ENCODE results near the gene GRIK1. TPM values are rescaled to one million over a fixed set of nuclear protein-coding genes. Genes with fewer than 3 reads are reported as not detected.

Gene GRIK1
- total RNA-seq, 1 donor from 2014 or later: not detected

DNA sequence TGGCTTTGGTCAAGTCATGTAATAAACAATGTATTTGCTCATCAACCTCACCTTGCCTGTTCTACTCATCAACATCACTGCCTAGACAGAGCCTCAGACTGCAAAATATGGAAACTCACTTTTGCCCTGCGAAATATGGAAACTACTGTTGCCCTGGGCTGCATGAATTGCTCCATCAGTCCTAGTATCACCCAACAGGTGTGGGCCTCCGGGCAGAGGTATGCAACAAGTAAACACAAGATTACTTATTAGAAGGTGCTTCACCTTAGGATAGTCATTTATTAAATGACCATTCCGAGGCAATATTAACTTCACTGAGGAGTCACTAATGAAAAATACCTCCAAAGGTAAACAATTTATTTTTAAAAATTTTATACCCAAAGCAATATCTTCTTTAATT lies 354.3 kb downstream of the GRIK1 start:
- H3K36me3 Mint-ChIP-seq (ENCODE audit: unreplicated experiment): no peaks in the 10 kb centered on the region
- no peak overlapping the region for H3K27ac Mint-ChIP-seq (ENCODE audit: unreplicated experiment)
- TF ChIP-seq, protein P1, sequence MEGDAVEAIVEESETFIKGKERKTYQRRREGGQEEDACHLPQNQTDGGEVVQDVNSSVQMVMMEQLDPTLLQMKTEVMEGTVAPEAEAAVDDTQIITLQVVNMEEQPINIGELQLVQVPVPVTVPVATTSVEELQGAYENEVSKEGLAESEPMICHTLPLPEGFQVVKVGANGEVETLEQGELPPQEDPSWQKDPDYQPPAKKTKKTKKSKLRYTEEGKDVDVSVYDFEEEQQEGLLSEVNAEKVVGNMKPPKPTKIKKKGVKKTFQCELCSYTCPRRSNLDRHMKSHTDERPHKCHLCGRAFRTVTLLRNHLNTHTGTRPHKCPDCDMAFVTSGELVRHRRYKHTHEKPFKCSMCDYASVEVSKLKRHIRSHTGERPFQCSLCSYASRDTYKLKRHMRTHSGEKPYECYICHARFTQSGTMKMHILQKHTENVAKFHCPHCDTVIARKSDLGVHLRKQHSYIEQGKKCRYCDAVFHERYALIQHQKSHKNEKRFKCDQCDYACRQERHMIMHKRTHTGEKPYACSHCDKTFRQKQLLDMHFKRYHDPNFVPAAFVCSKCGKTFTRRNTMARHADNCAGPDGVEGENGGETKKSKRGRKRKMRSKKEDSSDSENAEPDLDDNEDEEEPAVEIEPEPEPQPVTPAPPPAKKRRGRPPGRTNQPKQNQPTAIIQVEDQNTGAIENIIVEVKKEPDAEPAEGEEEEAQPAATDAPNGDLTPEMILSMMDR (IDR thresholded peaks at IDR 0.05): no peak
- H3K4me3 Mint-ChIP-seq (ENCODE audit: unreplicated experiment): no peak overlapping the region
- DNase-seq (ENCODE audit: extremely low spot score, unreplicated experiment): no peak
- H3K4me1 Mint-ChIP-seq (ENCODE audit: unreplicated experiment): peaks cover 33% of the 10 kb centered on the region
- no peaks in the 10 kb centered on the region for H3K9me3 Mint-ChIP-seq (ENCODE audit: unreplicated experiment)
- H3K27me3 Mint-ChIP-seq (ENCODE audit: unreplicated experiment): no peaks in the 10 kb centered on the region

DNA sequence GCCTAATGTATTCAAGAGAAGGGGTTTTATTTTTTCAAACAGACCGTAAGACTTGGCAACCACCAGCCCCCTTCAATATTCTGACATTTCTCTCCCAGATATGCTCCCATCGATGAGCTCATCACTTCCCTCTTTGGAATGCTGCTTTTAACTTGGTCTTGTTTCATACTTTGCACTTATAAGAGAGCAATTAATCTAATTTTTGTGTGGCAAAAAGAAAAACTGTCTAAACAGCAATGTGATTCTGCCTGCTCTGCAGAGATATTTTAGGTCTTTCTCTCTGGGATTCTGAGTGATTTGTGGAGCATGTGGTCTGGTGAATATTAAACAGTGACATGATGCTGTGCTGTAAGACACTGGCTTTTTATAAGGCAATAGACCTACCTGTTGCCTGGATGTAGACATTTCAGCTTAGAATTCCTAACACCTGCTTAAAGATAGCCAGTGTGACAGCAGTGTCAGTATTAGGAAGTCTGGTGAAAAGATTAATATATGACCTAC lies 356.3 kb downstream of the GRIK1 start:
- no peaks in the 10 kb centered on the region for H3K36me3 Mint-ChIP-seq (ENCODE audit: unreplicated experiment)

DNA sequence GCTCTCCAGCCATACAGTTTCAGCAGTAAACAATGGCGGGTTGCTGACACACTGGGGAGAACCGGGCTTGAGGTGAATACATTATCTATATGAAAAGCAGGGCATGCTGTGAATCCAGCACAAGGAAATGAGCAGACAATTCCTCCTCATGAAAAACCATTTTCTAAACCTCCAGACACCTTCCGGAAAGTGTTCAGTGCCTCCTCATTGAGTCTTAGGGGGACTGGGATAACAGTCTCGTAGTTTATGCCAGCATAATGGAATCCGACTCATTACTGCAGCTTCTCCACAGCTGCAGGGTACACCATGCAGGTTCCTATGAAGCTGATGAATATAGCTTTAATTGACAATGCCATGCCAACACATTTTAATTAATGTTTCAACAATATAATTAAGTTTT lies 356.9 kb downstream of the GRIK1 start:
- H3K27me3 Mint-ChIP-seq (ENCODE audit: unreplicated experiment): no peaks in the 10 kb centered on the region
- peaks cover 27% of the 10 kb centered on the region for H3K4me1 Mint-ChIP-seq (ENCODE audit: unreplicated experiment)
- H3K36me3 Mint-ChIP-seq (ENCODE audit: unreplicated experiment): no peaks in the 10 kb centered on the region
- TF ChIP-seq, protein P1 (IDR thresholded peaks at IDR 0.05): no peak
- no peaks in the 10 kb centered on the region for H3K9me3 Mint-ChIP-seq (ENCODE audit: unreplicated experiment)
- no peak overlapping the region for H3K27ac Mint-ChIP-seq (ENCODE audit: unreplicated experiment)
- H3K4me3 Mint-ChIP-seq (ENCODE audit: unreplicated experiment): no peak overlapping the region
- no peak for DNase-seq (ENCODE audit: extremely low spot score, unreplicated experiment)

More for the DNA sequence above, 356.3 kb downstream of the GRIK1 start:
- TF ChIP-seq, protein P1 (IDR thresholded peaks at IDR 0.05): no peak
- no peak overlapping the region for H3K27ac Mint-ChIP-seq (ENCODE audit: unreplicated experiment)
- no peak overlapping the region for H3K4me3 Mint-ChIP-seq (ENCODE audit: unreplicated experiment)
- DNase-seq (ENCODE audit: extremely low spot score, unreplicated experiment): no peak
- H3K4me1 Mint-ChIP-seq (ENCODE audit: unreplicated experiment): peaks cover 30% of the 10 kb centered on the region
- no peaks in the 10 kb centered on the region for H3K27me3 Mint-ChIP-seq (ENCODE audit: unreplicated experiment)
- no peaks in the 10 kb centered on the region for H3K9me3 Mint-ChIP-seq (ENCODE audit: unreplicated experiment)

DNA sequence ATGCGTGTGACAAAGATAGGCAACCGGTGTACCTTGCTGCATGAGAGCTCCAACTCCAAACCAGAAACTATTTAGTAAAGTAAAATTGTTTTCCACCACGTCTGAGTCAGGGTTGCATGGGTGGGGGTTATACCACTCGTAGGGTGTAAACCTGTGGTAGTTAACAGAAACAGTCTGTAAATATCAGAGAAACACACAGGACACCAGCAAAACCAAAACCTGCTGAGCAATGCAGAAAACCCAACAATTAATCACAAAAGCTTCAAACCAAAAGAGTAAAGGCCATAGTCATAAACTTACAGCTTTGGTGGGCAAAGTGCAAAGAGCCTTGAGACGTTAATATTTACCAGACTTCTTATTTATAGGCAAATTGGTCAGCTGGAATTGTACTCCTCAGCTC lies 358.4 kb downstream of the GRIK1 start:
- H3K4me1 Mint-ChIP-seq (ENCODE audit: unreplicated experiment): peaks cover 14% of the 10 kb centered on the region
- no peaks in the 10 kb centered on the region for H3K9me3 Mint-ChIP-seq (ENCODE audit: unreplicated experiment)

DNA sequence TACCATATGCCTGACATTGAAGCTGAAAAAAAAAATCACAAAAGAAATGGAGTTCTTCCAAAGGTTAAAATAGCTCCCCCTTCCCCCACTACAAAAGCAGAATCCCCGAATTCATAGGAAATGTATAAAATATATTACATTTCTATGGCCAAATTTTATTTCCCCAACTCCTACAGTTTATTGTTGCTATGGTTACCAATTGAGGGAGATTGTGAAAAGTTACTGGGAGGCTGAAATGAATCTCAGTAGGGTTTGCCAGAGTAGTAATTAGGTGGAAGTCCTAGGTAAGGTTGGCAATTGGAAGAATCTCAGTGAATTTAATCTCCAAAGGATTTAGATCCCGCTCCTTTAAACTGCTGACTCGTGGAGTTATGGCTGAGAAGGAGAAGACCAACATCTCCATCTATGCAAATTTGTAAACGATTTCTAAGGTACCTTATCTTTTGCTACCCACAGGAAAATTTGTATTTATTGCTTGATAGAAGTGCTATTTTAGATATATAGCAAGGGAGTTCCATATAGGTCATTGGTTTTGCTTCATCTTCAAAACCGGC lies 359.0 kb downstream of the GRIK1 start:
- TF ChIP-seq, protein P1 (IDR thresholded peaks at IDR 0.05): no peak
- Mint-ChIP-seq H3K36me3 (ENCODE audit: unreplicated experiment) (peaks cover 3% of the 10 kb centered on the region), H3K27ac (ENCODE audit: unreplicated experiment) (no peak overlapping the region), H3K4me1 (ENCODE audit: unreplicated experiment) (peaks cover 8% of the 10 kb centered on the region), H3K27me3 (ENCODE audit: unreplicated experiment) (no peaks in the 10 kb centered on the region), H3K9me3 (ENCODE audit: unreplicated experiment) (no peaks in the 10 kb centered on the region), H3K4me3 (ENCODE audit: unreplicated experiment) (no peak overlapping the region)
- DNase-seq (ENCODE audit: extremely low spot score, unreplicated experiment): no peak

More for the DNA sequence above, 358.4 kb downstream of the GRIK1 start:
- TF ChIP-seq, protein P1 (IDR thresholded peaks at IDR 0.05): no peak
- H3K27ac Mint-ChIP-seq (ENCODE audit: unreplicated experiment): no peak overlapping the region
- no peaks in the 10 kb centered on the region for H3K27me3 Mint-ChIP-seq (ENCODE audit: unreplicated experiment)
- peaks cover under 1% of the 10 kb centered on the region for H3K36me3 Mint-ChIP-seq (ENCODE audit: unreplicated experiment)
- no peak for DNase-seq (ENCODE audit: extremely low spot score, unreplicated experiment)
- H3K4me3 Mint-ChIP-seq (ENCODE audit: unreplicated experiment): no peak overlapping the region
